NT2/D1 (cell line): ENCODE results near the gene SRP54.

Experiments used
- SUZ12 ChIP-seq: IDR thresholded peaks from 2 replicates; pipeline ENCODE4 v1.6.1; 2011; ENCODE audit not compliant: insufficient read length, insufficient read depth; ENCODE audit errors: extremely low read depth
- YY1 ChIP-seq: IDR thresholded peaks from 2 replicates; pipeline ENCODE4 v1.6.1; 2011; ENCODE audit not compliant: insufficient read length, insufficient read depth
- ZNF274 ChIP-seq: IDR thresholded peaks from 2 replicates; pipeline ENCODE4 v1.6.1; 2011; ENCODE audit warnings: mild to moderate bottlenecking, low read depth, low read length

DNA sequence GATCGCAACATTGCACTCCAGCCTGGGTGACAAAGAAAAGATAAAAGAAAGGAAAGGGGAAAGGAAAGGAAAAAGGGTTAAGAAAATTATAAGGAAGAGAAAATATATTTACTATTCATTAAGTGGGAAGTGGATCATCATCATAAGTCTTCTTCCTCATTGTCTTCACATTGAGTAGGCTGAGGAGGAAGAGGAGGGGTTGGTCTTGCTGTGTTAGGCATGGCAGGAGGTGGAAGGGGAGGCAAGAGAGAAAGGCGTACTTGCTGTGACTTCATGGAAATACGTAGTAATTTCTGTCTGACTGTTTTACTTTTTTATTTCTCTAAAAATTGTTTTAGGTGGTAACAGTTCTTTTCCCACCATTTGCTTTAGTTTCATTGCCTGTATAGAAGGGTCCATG, 89.4 kb downstream of the SRP54 start:
- TF ChIP-seq YY1 (no peak), ZNF274 (no peak), SUZ12 (no peak)
